Esophagus muscularis mucosa (tissue), 4 donors: ENCODE measurements around the gene PMAIP1.

Source experiments
- CTCF ChIP-seq, 3 experiments: fragments of 200-600 bp in 2 of 3; fragments of 450-650 bp in 1 of 3; sonication (generic) in 2 of 3; IDR thresholded peaks; one replicate each; pipeline ENCODE4 v1.5.1; 2017 to 2019; ENCODE audit warnings: antibody characterized with exemption in 3 of 3, mild to moderate bottlenecking in 2 of 3, moderate library complexity in 1 of 3
- EP300 ChIP-seq: sonication (generic); formaldehyde crosslinking; IDR thresholded peaks from one replicate; pipeline ENCODE4 v1.6.1; 2017; ENCODE audit warnings: antibody characterized with exemption
- POLR2A ChIP-seq: fragments of 450-650 bp; IDR thresholded peaks from one replicate; pipeline ENCODE4 v1.6.1; 2017; ENCODE audit warnings: antibody characterized with exemption, moderate library complexity, mild to moderate bottlenecking, low read depth
- POLR2AphosphoS5 ChIP-seq, 2 donors: sonication (generic); formaldehyde crosslinking; IDR thresholded peaks; one replicate each; pipeline ENCODE4 v1.6.1; 2017; ENCODE audit warnings: antibody characterized with exemption in 2 of 2

- TF ChIP-seq POLR2AphosphoS5 (IDR thresholded peaks at IDR 0.05) (no peak), CTCF (IDR thresholded peaks at IDR 0.05) (no peak), POLR2A (no peak), EP300 (no peak)
Measured at GRCh38 chr18:59927246-59927825, 27.5 kb downstream of the PMAIP1 start.
